GM21737 (cell line): Measurements from ENCODE around the gene ITIH2.

Experiments
- ATAC-seq: cut with Tn5 transposase; IDR thresholded peaks from one replicate; pipeline ENCODE4 v1.9.1; 2021; ENCODE audit warnings: mild to moderate bottlenecking, moderate library complexity; ENCODE audit not compliant: unreplicated experiment

Gene ITIH2

GRCh38 chr10:7794251-7795026, 91.3 kb downstream of the ITIH2 start:
- ATAC-seq: no peak

- ATAC-seq: no peak
These were observed 92.5 kb downstream of the ITIH2 start for GRCh38 chr10:7795605-7796004.

- ATAC-seq: no peak
These were observed 94.5 kb downstream of the ITIH2 start for GRCh38 chr10:7797582-7797981.
